ENCODE results near the gene PLCB2. TPM values are rescaled to one million over a fixed set of nuclear protein-coding genes. Genes with fewer than 3 reads are reported as not detected.

PLCB2 gene
- total RNA-seq, 1 experiment from 2014 or later, result 0.84 TPM

- peaks cover 1% of the 10 kb centered on the region for H3K4me1 Mint-ChIP-seq (ENCODE audit: insufficient read depth, unreplicated experiment)
- ChIA-PET POLR2A (interaction anchor here (1.2 to 2.2 kb wide), 2 partner anchors 31 to 52 kb away, joined by 5 read pairs; no protein-coding TSS in a partner anchor), CTCF (interaction anchor here (0.6 to 14.7 kb wide), 11 partner anchors 11 to 225 kb away, joined by 3 to 657 read pairs (median 5); partner anchors contain the start of gene PAK6)
- H3K27me3 Mint-ChIP-seq (ENCODE audit: insufficient read depth, unreplicated experiment), result no peaks in the 10 kb centered on the region
- no peak for DNase-seq (ENCODE audit: unreplicated experiment)
- intact Hi-C loops (cut with micrococcal nuclease), result loop anchor here (10.0 kb wide), 2 partner anchors 167 to 487 kb away; partner anchors contain the start of genes BMF and FSIP1
- peaks cover 29% of the 10 kb centered on the region for H3K36me3 Mint-ChIP-seq (ENCODE audit: insufficient read depth, unreplicated experiment)
- no peak overlapping the region for H3K27ac Mint-ChIP-seq (ENCODE audit: low read depth, unreplicated experiment)
- no peak for TF ChIP-seq CTCF (IDR thresholded peaks at IDR 0.05; ENCODE audit: unreplicated experiment)
- no peaks in the 10 kb centered on the region for H3K9me3 Mint-ChIP-seq (ENCODE audit: unreplicated experiment)
- H3K4me3 Mint-ChIP-seq (ENCODE audit: unreplicated experiment), result no peak overlapping the region
- BruUV-seq (replicated peaks), result no TSS peak
These were observed 35.9 kb downstream of the PLCB2 start for GRCh38 chr15:40271685-40272484.

- Mint-ChIP-seq H3K4me3 (ENCODE audit: unreplicated experiment) (no peak overlapping the region), H3K4me1 (ENCODE audit: insufficient read depth, unreplicated experiment) (peaks cover 7% of the 10 kb centered on the region), H3K36me3 (ENCODE audit: insufficient read depth, unreplicated experiment) (peaks cover 36% of the 10 kb centered on the region), H3K27ac (ENCODE audit: low read depth, unreplicated experiment) (no peak overlapping the region), H3K9me3 (ENCODE audit: unreplicated experiment) (no peaks in the 10 kb centered on the region), H3K27me3 (ENCODE audit: insufficient read depth, unreplicated experiment) (no peaks in the 10 kb centered on the region)
- BruUV-seq (replicated peaks), result no TSS peak
- TF ChIP-seq CTCF (IDR thresholded peaks at IDR 0.05; ENCODE audit: unreplicated experiment), result no peak
- intact Hi-C loops (cut with micrococcal nuclease), result loop anchor here (10.0 kb wide), 2 partner anchors 166 to 486 kb away; partner anchors contain the start of genes BMF and FSIP1
- ChIA-PET CTCF (interaction anchor here (0.5 to 14.7 kb wide), 6 partner anchors 8 to 1083 kb away, joined by 3 to 657 read pairs (median 3); partner anchors contain the start of gene PAK6), POLR2A (interaction anchor here (4.8 kb wide), 1 partner anchor 31 kb away, joined by 42 read pairs; the partner anchor contains the start of gene PAK6)
- DNase-seq (ENCODE audit: unreplicated experiment), result no peak
These were observed 37.3 kb downstream of the PLCB2 start for GRCh38 chr15:40270246-40270995.

GRCh38 chr15:40269604-40270003, 38.1 kb downstream of the PLCB2 start:
- Mint-ChIP-seq H3K4me1 (ENCODE audit: insufficient read depth, unreplicated experiment) (peaks cover 7% of the 10 kb centered on the region), H3K36me3 (ENCODE audit: insufficient read depth, unreplicated experiment) (peaks cover 32% of the 10 kb centered on the region), H3K4me3 (ENCODE audit: unreplicated experiment) (no peak overlapping the region), H3K27ac (ENCODE audit: low read depth, unreplicated experiment) (no peak overlapping the region), H3K27me3 (ENCODE audit: insufficient read depth, unreplicated experiment) (no peaks in the 10 kb centered on the region), H3K9me3 (ENCODE audit: unreplicated experiment) (no peaks in the 10 kb centered on the region)
- intact Hi-C loops (cut with micrococcal nuclease), result loop anchor here (10.0 kb wide), 2 partner anchors 165 to 485 kb away; partner anchors contain the start of genes BMF and FSIP1
- BruUV-seq (replicated peaks), result no TSS peak
- ChIA-PET POLR2A (interaction anchor here (4.8 kb wide), 1 partner anchor 30 kb away, joined by 42 read pairs; the partner anchor contains the start of gene PAK6), CTCF (interaction anchor here (0.5 to 14.7 kb wide), 6 partner anchors 10 to 230 kb away, joined by 3 to 657 read pairs (median 3); partner anchors contain the start of gene PAK6)
- DNase-seq (ENCODE audit: unreplicated experiment), result no peak
- no peak for TF ChIP-seq CTCF (IDR thresholded peaks at IDR 0.05; ENCODE audit: unreplicated experiment)

Measured in MCF 10A (cell line).